Measurements from ENCODE around the gene NPRL2.

DNA sequence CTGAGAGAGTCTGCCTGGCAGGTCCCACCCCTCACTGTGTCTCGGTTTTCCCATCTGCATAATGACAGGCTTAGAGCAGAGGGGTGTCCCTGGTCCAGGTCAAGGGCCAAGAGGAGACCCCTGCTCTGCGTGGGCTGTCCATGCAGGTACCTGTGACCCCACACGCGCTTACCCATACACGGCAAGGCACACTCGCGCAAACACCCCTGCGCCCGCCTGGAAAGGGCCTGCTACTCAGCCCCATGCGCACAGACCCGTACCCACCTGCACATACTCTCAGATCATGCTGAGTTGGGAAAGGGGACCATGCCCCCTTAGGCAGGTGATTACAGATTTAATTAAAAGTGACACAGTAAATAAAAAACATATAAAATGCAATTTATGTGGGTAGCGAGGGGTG lies 32.1 kb upstream of the NPRL2 start:
- TF ChIP-seq, protein P1, sequence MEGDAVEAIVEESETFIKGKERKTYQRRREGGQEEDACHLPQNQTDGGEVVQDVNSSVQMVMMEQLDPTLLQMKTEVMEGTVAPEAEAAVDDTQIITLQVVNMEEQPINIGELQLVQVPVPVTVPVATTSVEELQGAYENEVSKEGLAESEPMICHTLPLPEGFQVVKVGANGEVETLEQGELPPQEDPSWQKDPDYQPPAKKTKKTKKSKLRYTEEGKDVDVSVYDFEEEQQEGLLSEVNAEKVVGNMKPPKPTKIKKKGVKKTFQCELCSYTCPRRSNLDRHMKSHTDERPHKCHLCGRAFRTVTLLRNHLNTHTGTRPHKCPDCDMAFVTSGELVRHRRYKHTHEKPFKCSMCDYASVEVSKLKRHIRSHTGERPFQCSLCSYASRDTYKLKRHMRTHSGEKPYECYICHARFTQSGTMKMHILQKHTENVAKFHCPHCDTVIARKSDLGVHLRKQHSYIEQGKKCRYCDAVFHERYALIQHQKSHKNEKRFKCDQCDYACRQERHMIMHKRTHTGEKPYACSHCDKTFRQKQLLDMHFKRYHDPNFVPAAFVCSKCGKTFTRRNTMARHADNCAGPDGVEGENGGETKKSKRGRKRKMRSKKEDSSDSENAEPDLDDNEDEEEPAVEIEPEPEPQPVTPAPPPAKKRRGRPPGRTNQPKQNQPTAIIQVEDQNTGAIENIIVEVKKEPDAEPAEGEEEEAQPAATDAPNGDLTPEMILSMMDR (conservative IDR thresholded peaks at IDR 0.05): no peak
- TF ChIP-seq EZH2 (IDR thresholded peaks at IDR 0.05; ENCODE audit: low read depth): no peak

Data from PC-9 (cell line).